ENCODE results near the gene RFX2. TPM values are rescaled to one million over a fixed set of nuclear protein-coding genes. Genes with fewer than 3 reads are reported as not detected.

The RFX2 gene
- total and polyA plus RNA-seq, 10 of the 15 experiments (the other 5 are each of a cell fraction or from before 2014, with no cell fraction given): 3.2 to 9.8 (median 4.7) TPM

- H2AFZ ChIP-seq (ENCODE audit: control insufficient read depth, low read depth, low read length): no peak overlapping the region
- H3K36me3 ChIP-seq (ENCODE audit: control insufficient read depth in 2 of 2, insufficient read depth in 2 of 2, low read length in 1 of 2): no peaks in the 10 kb centered on the region
- intact Hi-C loops (cut with micrococcal nuclease; ENCODE audit: unreplicated experiment) (no loop called here), in situ Hi-C loops (cut with MboI) (loop anchor here (5.0 kb wide), 1 partner anchor 59 kb away; no protein-coding TSS in a partner anchor)
- CTCF ChIA-PET: interaction anchor here (1.2 kb wide), 2 partner anchors 16 to 62 kb away, joined by 3 read pairs; no protein-coding TSS in a partner anchor
- H3K27me3 ChIP-seq (replicated peaks in 1 of 2; ENCODE audit: control insufficient read depth in 2 of 2, insufficient read depth in 2 of 2, low read length in 1 of 2): no peaks in the 10 kb centered on the region
- no peak for FAIRE-seq
- no peaks in the 10 kb centered on the region for H4K20me1 ChIP-seq (ENCODE audit: control insufficient read depth, insufficient read depth)
- no TSS peak for BruUV-seq (replicated peaks)
- no peak overlapping the region for H3K4me3 ChIP-seq
- no peaks in the 10 kb centered on the region for H3K79me2 ChIP-seq (ENCODE audit: control insufficient read depth, insufficient read depth, low read length)
- H3K9ac ChIP-seq (ENCODE audit: control insufficient read depth, insufficient read depth, low read length): no peak overlapping the region
- RAD21 ChIA-PET (ENCODE audit: unreplicated experiment): interaction anchor here (0.8 kb wide), 1 partner anchor 38 kb away, joined by 3 read pairs; no protein-coding TSS in a partner anchor
- no peak overlapping the region for H3K4me2 ChIP-seq (ENCODE audit: control insufficient read depth, insufficient read depth)
- no peak for TF ChIP-seq PKNOX1 (IDR thresholded peaks at IDR 0.05)
- TF ChIP-seq SIX5 (IDR thresholded peaks at IDR 0.05; ENCODE audit: low read depth, low read length, severe bottlenecking): no peak
- no peak for TF ChIP-seq USF1 (IDR thresholded peaks at IDR 0.05; ENCODE audit: borderline replicate concordance, extremely low read length, insufficient read depth, low read depth, low read length)
- TF ChIP-seq RFX5 (IDR thresholded peaks at IDR 0.05; ENCODE audit: low read depth, low read length): no peak
- no peak for TF ChIP-seq DPF2 (IDR thresholded peaks at IDR 0.05)
- TF ChIP-seq ZNF207 (IDR thresholded peaks at IDR 0.05; ENCODE audit: borderline replicate concordance): no peak
- no peak for TF ChIP-seq ZNF274 (IDR thresholded peaks at IDR 0.05; ENCODE audit: insufficient read depth, insufficient read length)
- no peaks in the 10 kb centered on the region for H3K9me3 ChIP-seq (replicated peaks; ENCODE audit: control insufficient read depth, insufficient read depth, low read length)
- H3K4me1 ChIP-seq (ENCODE audit: control insufficient read depth, insufficient read depth, low read length): no peaks in the 10 kb centered on the region
- no peak overlapping the region for H3K27ac ChIP-seq (ENCODE audit: control insufficient read depth, insufficient read depth)
- 74% methylated on average over 17 of the region's 17 CpGs for WGBS (ENCODE audit: insufficient coverage, insufficient replicate concordance, low lambda C conversion rate, missing lambda C conversion rate)
- no peak for DNase-seq (ENCODE audit: low read depth, low spot score)
- ATAC-seq: no peak
- SMC1A ChIA-PET (ENCODE audit: uncharacterized antibody, unreplicated experiment): interaction anchor here (1.2 to 1.7 kb wide), 2 partner anchors 12 to 63 kb away, joined by 3 to 7 read pairs; no protein-coding TSS in a partner anchor
- POLR2A ChIA-PET: interaction anchor here (0.9 kb wide), 1 partner anchor 48 kb away, joined by 4 read pairs; no protein-coding TSS in a partner anchor
Observed at GRCh38 chr19:6062961-6063575, 47.2 kb downstream of the RFX2 start.
